Muscle layer of duodenum (tissue), 2 donors: ENCODE measurements around the gene PIR.
A peak's percentile ranks its signal among the peaks of the same experiment; 100 is the strongest.

Experiments
- H3K27ac ChIP-seq: one replicate; pipeline ENCODE4 v1.7.0; 2013; ENCODE audit warnings: mild to moderate bottlenecking, low read length
- H3K27me3 ChIP-seq: one replicate; pipeline ENCODE4 v1.7.0; 2013; ENCODE audit warnings: low read depth, mild to moderate bottlenecking, control low read depth, low read length
- H3K36me3 ChIP-seq, 2 donors: one replicate each; pipeline ENCODE4 v1.7.0; 2013; ENCODE audit warnings: low read length in 2 of 2, control low read depth in 1 of 2, mild to moderate bottlenecking in 1 of 2; ENCODE audit not compliant: insufficient read depth in 2 of 2, control insufficient read depth in 1 of 2
- H3K4me1 ChIP-seq, 2 donors: one replicate each; pipeline ENCODE4 v1.7.0; 2013; ENCODE audit warnings: low read length in 2 of 2, mild to moderate bottlenecking in 2 of 2, control low read depth in 1 of 2, moderate library complexity in 1 of 2; ENCODE audit not compliant: insufficient read depth in 2 of 2, control insufficient read depth in 1 of 2
- H3K4me3 ChIP-seq, 2 donors: one replicate each; pipeline ENCODE4 v1.7.0; 2013; ENCODE audit warnings: low read length in 2 of 2, low read depth in 1 of 2, mild to moderate bottlenecking in 1 of 2
- H3K9me3 ChIP-seq, 2 donors: one replicate each; pipeline ENCODE4 v1.7.0; 2013; ENCODE audit warnings: low read length in 2 of 2, control low read depth in 1 of 2, mild to moderate bottlenecking in 1 of 2; ENCODE audit not compliant: control insufficient read depth in 1 of 2
- donor health status: healthy.

The PIR gene

DNA sequence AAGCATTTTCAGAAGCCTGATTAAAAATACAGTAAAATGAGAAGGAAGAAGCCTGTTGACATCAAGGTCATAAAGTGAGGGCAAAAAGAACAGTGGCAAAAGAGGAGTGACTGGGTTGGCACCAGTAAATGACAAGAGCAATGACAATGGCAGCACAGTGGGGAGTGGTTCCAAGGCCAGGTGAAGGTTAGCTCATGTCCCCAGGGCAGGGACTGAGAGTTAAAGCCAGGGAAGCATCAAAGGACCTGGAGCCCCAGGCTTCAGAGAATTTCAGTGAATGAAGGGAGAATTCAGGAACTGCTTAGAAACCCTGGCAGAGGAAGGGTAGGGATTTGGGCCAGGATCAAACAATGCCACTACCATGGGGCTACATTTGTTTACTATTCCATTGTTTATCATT is 149.0 kb downstream of the PIR start:
- no peaks in the 10 kb centered on the region for H3K9me3 ChIP-seq
- no peak overlapping the region for H3K4me3 ChIP-seq
- no peaks in the 10 kb centered on the region for H3K36me3 ChIP-seq
- H3K4me1 ChIP-seq: no peaks in the 10 kb centered on the region
- no peaks in the 10 kb centered on the region for H3K27me3 ChIP-seq
- no peak overlapping the region for H3K27ac ChIP-seq

- no peak overlapping the region for H3K4me3 ChIP-seq
- no peak overlapping the region for H3K27ac ChIP-seq
- no peaks in the 10 kb centered on the region for H3K27me3 ChIP-seq
- no peaks in the 10 kb centered on the region for H3K4me1 ChIP-seq
- no peaks in the 10 kb centered on the region for H3K9me3 ChIP-seq
- H3K36me3 ChIP-seq: no peaks in the 10 kb centered on the region
Observed at GRCh38 chrX:15343075-15343476, 150.1 kb downstream of the PIR start.

DNA sequence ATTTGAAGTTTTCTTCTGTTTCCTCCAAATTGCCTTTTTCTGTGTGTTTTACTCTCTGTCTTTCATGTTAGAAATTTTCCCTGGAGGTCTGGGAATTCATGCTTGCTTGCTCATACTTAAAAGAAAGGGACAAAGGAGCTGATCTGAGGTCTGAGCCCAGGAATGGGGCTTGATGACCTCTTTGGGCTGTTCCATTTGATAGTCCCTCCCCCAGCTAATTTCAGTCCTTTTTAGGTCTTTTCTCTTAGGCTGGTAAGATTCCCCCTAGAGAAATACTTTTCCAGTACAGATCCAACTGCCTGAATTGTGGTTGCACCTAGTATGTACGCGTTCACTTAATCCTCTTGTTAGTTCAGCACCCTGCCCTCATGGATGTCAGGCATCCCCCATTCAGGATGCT is 152.3 kb downstream of the PIR start:
- Histone ChIP-seq H3K27me3 (no peaks in the 10 kb centered on the region), H3K4me1 (no peaks in the 10 kb centered on the region), H3K9me3 (no peaks in the 10 kb centered on the region), H3K36me3 (no peaks in the 10 kb centered on the region), H3K4me3 (no peak overlapping the region), H3K27ac (no peak overlapping the region)

- H3K27me3 ChIP-seq: no peaks in the 10 kb centered on the region
- peak overlapping the region; percentile 58 for H3K27ac ChIP-seq
- H3K9me3 ChIP-seq: no peaks in the 10 kb centered on the region
Observed at GRCh38 chrX:15336023-15336413, 157.1 kb downstream of the PIR start.

GRCh38 chrX:15335135-15336022 is 157.8 kb downstream of the PIR start, which contains the start of gene PIGA:
Gene PIGA, minus strand, starts transcription at chrX:15335523. Its CDS starts 3,593 bp downstream, at chrX:15331930.
- Histone ChIP-seq H3K9me3 (no peaks in the 10 kb centered on the region), H3K27ac (peak within 1 kb of the TSS; percentile 86), H3K36me3 (peaks cover 0 to 4% of the 10 kb centered on the region in 2 donors), H3K27me3 (no peaks in the 10 kb centered on the region), H3K4me1 (no peaks in the 10 kb centered on the region), H3K4me3 (peak within 1 kb of the TSS; percentile 71 to 81)

More at GRCh38 chrX:15336023-15336413, 157.1 kb downstream of the PIR start:
- no peaks in the 10 kb centered on the region for H3K4me1 ChIP-seq
- H3K36me3 ChIP-seq: peaks cover 0 to 3% of the 10 kb centered on the region in 2 donors
- H3K4me3 ChIP-seq: peak overlapping the region; percentile 71 to 79
